ENCODE results near the gene WWOX.

DNA sequence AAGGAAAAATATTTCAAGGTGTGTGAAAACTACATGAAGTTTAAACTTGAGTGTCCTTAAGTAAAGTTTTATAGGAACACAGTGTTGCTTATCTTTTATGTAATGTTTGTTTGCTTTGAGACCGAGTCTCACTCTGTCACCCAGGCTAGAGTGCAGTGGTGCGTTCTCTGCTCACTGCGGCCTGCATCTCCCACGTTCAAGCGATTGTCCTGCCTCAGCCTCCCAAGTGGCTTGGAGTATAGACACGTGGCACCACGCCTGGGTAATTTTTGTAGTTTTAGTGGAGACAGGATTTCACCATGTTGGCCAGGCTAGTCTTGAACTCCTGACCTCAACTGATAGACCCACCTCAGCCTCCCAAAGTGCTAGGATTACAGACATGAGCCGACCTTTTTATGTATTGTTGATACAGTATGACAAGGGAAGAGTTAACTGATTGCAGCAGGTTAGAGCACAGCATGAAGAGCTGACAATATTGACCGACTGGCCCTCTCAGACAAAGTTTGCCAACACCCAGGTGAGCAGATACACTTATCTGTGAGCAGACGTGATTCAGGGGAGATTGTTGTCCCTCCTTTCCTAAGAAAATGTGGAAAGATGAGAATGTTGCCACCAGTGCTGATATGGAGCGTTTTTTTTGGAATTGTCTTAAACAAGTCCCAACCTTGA is 373.7 kb downstream of the WWOX start:
- TF ChIP-seq EZH2phosphoT487 (IDR thresholded peaks at IDR 0.05; ENCODE audit: low read depth, severe bottlenecking, unreplicated experiment) (no peak), CTCF (IDR thresholded peaks at IDR 0.05; ENCODE audit: poor library complexity) (no peak), EZH2 (IDR thresholded peaks at IDR 0.05; ENCODE audit: borderline replicate concordance) (no peak)

Data from hepatocyte (in vitro differentiated cells).